GM23248 (cell line): Measurements from ENCODE around the gene CEBPZ. TPM values are rescaled to one million over a fixed set of nuclear protein-coding genes. Genes with fewer than 3 reads are reported as not detected.
A peak's percentile ranks its signal among the peaks of the same experiment; 100 is the strongest.

Experiments
- DNase-seq: peaks from one replicate; pipeline ENCODE4 v3.0.0-alpha.2; 2015
- H2AFZ ChIP-seq: fragments of 200-600 bp; sonication (generic); 2 replicates; pipeline ENCODE4 v1.6.1; 2016; ENCODE audit warnings: antibody characterized with exemption
- H3F3A ChIP-seq: fragments of 200-600 bp; sonication (generic); 2 replicates; pipeline ENCODE4 v1.6.1; 2016; ENCODE audit warnings: mild to moderate bottlenecking, antibody characterized with exemption, mixed run types; ENCODE audit not compliant: insufficient read depth
- H3K27ac ChIP-seq: fragments of 200-600 bp; sonication (generic); 2 replicates; pipeline ENCODE4 v1.5.1; 2016; ENCODE audit warnings: mild to moderate bottlenecking
- H3K27me3 ChIP-seq: fragments of 200-600 bp; sonication (generic); replicated peaks from 2 replicates; pipeline ENCODE4 v1.6.1; 2016; ENCODE audit warnings: mild to moderate bottlenecking; ENCODE audit not compliant: insufficient read depth
- H3K36me3 ChIP-seq: fragments of 200-600 bp; sonication (generic); 2 replicates; pipeline ENCODE4 v1.6.1; 2016; ENCODE audit warnings: low read depth, mild to moderate bottlenecking
- H3K4me1 ChIP-seq: fragments of 200-600 bp; sonication (generic); 2 replicates; pipeline ENCODE4 v1.6.1; 2016; ENCODE audit warnings: mild to moderate bottlenecking; ENCODE audit not compliant: insufficient read depth
- H3K4me2 ChIP-seq: fragments of 200-600 bp; sonication (generic); one replicate; pipeline ENCODE4 v1.6.1; 2016; ENCODE audit warnings: mild to moderate bottlenecking; ENCODE audit not compliant: unreplicated experiment
- H3K4me3 ChIP-seq: fragments of 200-600 bp; sonication (generic); 2 replicates; pipeline ENCODE4 v1.5.1; 2016; ENCODE audit warnings: mild to moderate bottlenecking
- H3K79me2 ChIP-seq: fragments of 200-600 bp; sonication (generic); 2 replicates; pipeline ENCODE4 v1.6.1; 2016; ENCODE audit warnings: mild to moderate bottlenecking; ENCODE audit not compliant: insufficient read depth
- H3K9ac ChIP-seq: fragments of 200-600 bp; sonication (generic); 2 replicates; pipeline ENCODE4 v1.6.1; 2016; ENCODE audit warnings: mild to moderate bottlenecking
- H3K9me2 ChIP-seq: fragments of 200-600 bp; sonication (generic); 2 replicates; pipeline ENCODE4 v1.6.1; 2016; ENCODE audit warnings: mixed run types, mild to moderate bottlenecking, moderate library complexity; ENCODE audit not compliant: insufficient read depth
- H3K9me3 ChIP-seq: fragments of 200-600 bp; sonication (generic); one replicate; pipeline ENCODE4 v1.6.1; 2017; ENCODE audit warnings: low read depth
- H4K20me1 ChIP-seq: fragments of 200-600 bp; sonication (generic); 2 replicates; pipeline ENCODE4 v1.6.0; 2016; ENCODE audit not compliant: insufficient read depth
- EZH2 ChIP-seq: fragments of 200-600 bp; sonication (generic); IDR thresholded peaks from 2 replicates; pipeline ENCODE4 v1.6.1; 2018; ENCODE audit warnings: antibody characterized with exemption, mild to moderate bottlenecking; ENCODE audit not compliant: insufficient read depth, poor library complexity, severe bottlenecking
- EZH2phosphoT487 ChIP-seq: fragments of 200-600 bp; sonication (generic); IDR thresholded peaks from 2 replicates; pipeline ENCODE4 v1.6.1; 2018; ENCODE audit warnings: antibody characterized with exemption, moderate library complexity, mild to moderate bottlenecking, low read depth; ENCODE audit not compliant: insufficient read depth
- WGBS, 2 experiments: methylation state at CpG; one replicate each; pipeline ENCODE4 v1.1.6; 2015 to 2017; ENCODE audit warnings: low lambda C conversion rate in 2 of 2, low coverage in 1 of 2; ENCODE audit errors: missing lambda C conversion rate in 2 of 2; 5-methylcytosine and 5-hydroxymethylcytosine counted together
- in situ Hi-C: fragments of 300-500 bp; cut with MboI; formaldehyde crosslinking; loops from 2 replicates; pipeline ENCODE4 v1.15.0; 2020
- polyA plus RNA-seq: library from polyadenylated mRNA; unstranded; fragments of >200 nt; fragmentation: Nextera tagmentation; extraction: Ambion mirVana; gene quantifications from 2 replicates; pipeline ENCODE4 v1.2.1, GENCODE V29; 2016
- total RNA-seq: library from RNA; depleted of rRNA; stranded (reverse); fragments of >200 nt; shearing (Covaris generic); gene quantifications from 2 replicates; pipeline ENCODE4 v1.2.3, GENCODE V29; 2014

The CEBPZ gene
- total and polyA plus RNA-seq, 2 experiments from 2014 or later: 23.0 to 34.0 TPM

DNA sequence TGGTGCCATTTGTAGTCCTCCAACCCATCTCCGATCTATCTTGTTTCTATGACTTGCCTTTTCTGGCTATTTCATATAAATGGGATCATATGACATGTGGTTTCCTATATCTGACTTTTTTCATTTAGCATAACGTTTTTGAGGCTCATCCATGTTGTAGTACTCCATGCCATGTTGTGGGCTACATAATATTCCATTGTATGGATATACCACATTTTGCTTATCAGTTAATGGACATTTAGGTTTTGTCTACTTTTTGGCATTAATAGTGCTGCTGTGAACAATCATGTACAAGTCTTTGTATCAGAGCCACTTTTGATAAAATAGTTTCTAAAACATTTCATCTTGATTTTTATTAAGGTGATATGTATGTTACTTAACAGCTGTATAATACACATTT lies 27.7 kb downstream of the CEBPZ start:
- no peaks in the 10 kb centered on the region for H3K9me2 ChIP-seq
- H4K20me1 ChIP-seq: 0 out of 2 replicates have a peak, but pooled peaks cover 3% of the 10 kb centered on the region
- peaks cover 20% of the 10 kb centered on the region for H3F3A ChIP-seq
- peaks cover 2% of the 10 kb centered on the region for H3K9me3 ChIP-seq
- H3K27ac ChIP-seq: no peak overlapping the region
- TF ChIP-seq EZH2: no peak
- no peak for TF ChIP-seq EZH2phosphoT487
- WGBS, 2 experiments: 98 to 100% methylated on average over 2 of the region's 2 CpGs
- no peak overlapping the region for H3K4me2 ChIP-seq
- no peak for DNase-seq
- H3K27me3 ChIP-seq: no peaks in the 10 kb centered on the region
- H3K4me3 ChIP-seq: no peak overlapping the region
- H2AFZ ChIP-seq: no peak overlapping the region
- peaks cover 73% of the 10 kb centered on the region for H3K36me3 ChIP-seq
- in situ Hi-C loops: no loop called here
- H3K4me1 ChIP-seq: no peaks in the 10 kb centered on the region
- peaks cover 96% of the 10 kb centered on the region for H3K79me2 ChIP-seq
- no peak overlapping the region for H3K9ac ChIP-seq

DNA sequence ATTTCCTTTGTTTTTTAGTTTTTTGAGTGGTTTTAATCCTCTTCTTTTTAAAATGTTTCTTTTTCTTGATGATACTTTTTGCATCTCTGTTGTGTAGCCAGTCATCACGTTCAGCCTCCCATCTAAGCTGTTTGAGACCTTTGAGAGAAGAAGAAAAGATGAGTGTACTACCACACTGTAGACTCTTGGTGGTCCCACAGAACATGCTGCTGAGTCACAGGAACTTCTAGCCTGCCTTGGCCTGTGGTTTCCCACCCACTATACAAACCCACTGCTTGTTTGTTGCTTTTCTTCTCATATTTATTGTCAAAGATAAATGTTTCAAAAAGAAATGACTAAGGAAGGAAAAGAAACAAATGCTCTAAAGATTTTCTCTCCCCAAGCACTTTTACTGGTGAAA lies 29.6 kb downstream of the CEBPZ start:
- H3F3A ChIP-seq: peaks cover 25% of the 10 kb centered on the region
- peaks cover 96% of the 10 kb centered on the region for H3K79me2 ChIP-seq
- H3K4me3 ChIP-seq: no peak overlapping the region
- H3K27ac ChIP-seq: no peak overlapping the region
- TF ChIP-seq EZH2: no peak
- TF ChIP-seq EZH2phosphoT487: no peak
- peaks cover 55% of the 10 kb centered on the region for H3K36me3 ChIP-seq
- in situ Hi-C loops: no loop called here
- H2AFZ ChIP-seq: no peak overlapping the region
- no peaks in the 10 kb centered on the region for H4K20me1 ChIP-seq
- H3K4me1 ChIP-seq: peaks cover 9% of the 10 kb centered on the region
- no peak overlapping the region for H3K4me2 ChIP-seq
- H3K9ac ChIP-seq: no peak overlapping the region
- WGBS, 2 experiments: 96 to 97% methylated on average over 1 of the region's 1 CpG
- no peaks in the 10 kb centered on the region for H3K9me3 ChIP-seq
- H3K27me3 ChIP-seq: no peaks in the 10 kb centered on the region
- DNase-seq: no peak
- no peaks in the 10 kb centered on the region for H3K9me2 ChIP-seq

DNA sequence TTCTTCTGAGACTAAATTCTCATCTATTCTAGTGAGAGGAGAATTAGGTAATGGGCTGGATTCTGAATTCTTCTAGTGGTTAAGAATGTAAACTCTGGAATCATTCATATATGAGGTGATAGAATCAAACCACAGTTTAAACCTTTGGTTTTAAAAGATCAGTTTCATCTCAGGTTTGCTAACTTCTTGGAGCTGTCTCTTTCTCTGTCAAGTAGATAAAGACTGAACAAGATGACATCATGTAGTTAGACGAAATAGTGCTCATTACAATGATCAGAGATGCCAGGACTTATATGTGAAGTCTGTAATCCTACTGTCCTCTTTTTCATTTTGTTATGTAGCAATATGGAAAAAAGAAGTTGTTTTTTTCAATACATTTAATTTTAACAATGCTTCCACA lies 30.2 kb downstream of the CEBPZ start:
- WGBS, 2 experiments: 54 to 64% methylated on average over 1 of the region's 1 CpG
- Histone ChIP-seq H3K27ac (0 out of 2 replicates have a peak overlapping the region, but pooled peaks have one; percentile 2), H3K4me1 (peaks cover 9% of the 10 kb centered on the region), H3K27me3 (no peaks in the 10 kb centered on the region), H2AFZ (no peak overlapping the region), H3K4me2 (no peak overlapping the region), H3K79me2 (peaks cover 91% of the 10 kb centered on the region), H3K9ac (no peak overlapping the region), H3K36me3 (peaks cover 49% of the 10 kb centered on the region), H3K9me3 (no peaks in the 10 kb centered on the region), H3K4me3 (no peak overlapping the region), H4K20me1 (no peaks in the 10 kb centered on the region), H3K9me2 (no peaks in the 10 kb centered on the region), H3F3A (peaks cover 25% of the 10 kb centered on the region)
- TF ChIP-seq EZH2phosphoT487 (no peak), EZH2 (no peak)
- no peak for DNase-seq
- in situ Hi-C loops: no loop called here

DNA sequence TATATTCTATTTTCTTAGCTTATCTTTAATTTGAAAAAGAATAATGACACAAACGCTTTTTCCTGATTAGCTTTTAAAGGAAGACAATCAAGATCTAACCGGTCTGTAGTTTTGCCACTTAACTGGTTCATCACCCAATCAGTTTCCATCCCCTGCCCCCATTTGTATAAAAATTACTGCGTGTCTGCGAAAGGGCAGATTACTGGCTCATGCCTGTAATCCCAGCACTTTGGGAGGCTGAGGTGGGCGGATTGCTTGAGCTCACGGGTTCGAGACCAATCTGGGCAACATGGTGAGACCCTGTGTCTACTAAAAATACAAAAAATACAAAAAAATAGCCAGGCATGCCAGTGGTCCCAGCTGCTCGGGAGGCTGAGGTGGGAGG lies 32.7 kb downstream of the CEBPZ start:
- H3K4me1 ChIP-seq: peaks cover 9% of the 10 kb centered on the region
- H3K79me2 ChIP-seq: peaks cover 66% of the 10 kb centered on the region
- H3K9me3 ChIP-seq: no peaks in the 10 kb centered on the region
- H2AFZ ChIP-seq: no peak overlapping the region
- no peak for DNase-seq
- no peaks in the 10 kb centered on the region for H4K20me1 ChIP-seq
- H3K4me3 ChIP-seq: no peak overlapping the region
- H3K9ac ChIP-seq: no peak overlapping the region
- no peaks in the 10 kb centered on the region for H3K27me3 ChIP-seq
- no peak for TF ChIP-seq EZH2phosphoT487
- TF ChIP-seq EZH2: no peak
- H3F3A ChIP-seq: peaks cover 25% of the 10 kb centered on the region
- no peak overlapping the region for H3K27ac ChIP-seq
- WGBS, 2 experiments: 98 to 99% methylated on average over 8 of the region's 8 CpGs
- in situ Hi-C loops: no loop called here
- H3K4me2 ChIP-seq: no peak overlapping the region
- H3K36me3 ChIP-seq: peaks cover 29% of the 10 kb centered on the region
- no peaks in the 10 kb centered on the region for H3K9me2 ChIP-seq
